GM23338 (cell line): ENCODE data around the gene NTM.

ENCODE experiments used
- CTCF ChIP-seq, 2 experiments: fragments of 200-600 bp in 1 of 2; sonication (generic) in 1 of 2; conservative IDR thresholded peaks; 2 replicates each; pipeline versions ENCODE4 v1.5.1 to v1.6.1; 2016 to 2017; ENCODE audit warnings: antibody characterized with exemption in 2 of 2, low read depth in 2 of 2, mild to moderate bottlenecking in 2 of 2, moderate library complexity in 1 of 2
- EZH2 ChIP-seq: fragments of 200-600 bp; sonication (generic); IDR thresholded peaks from one replicate; pipeline ENCODE4 v1.8.0; 2017; ENCODE audit warnings: antibody characterized with exemption, mild to moderate bottlenecking, low read depth; ENCODE audit not compliant: unreplicated experiment
- EZH2phosphoT487 ChIP-seq: fragments of 200-600 bp; sonication (generic); IDR thresholded peaks from one replicate; pipeline ENCODE4 v1.8.1; 2018; ENCODE audit warnings: antibody characterized with exemption; ENCODE audit not compliant: unreplicated experiment

- TF ChIP-seq CTCF (conservative IDR thresholded peaks at IDR 0.05; ENCODE audit: low read depth in 2 of 2) = peak; percentile 24 to 34; a peak in 3 of 4 replicates
- no peak for TF ChIP-seq EZH2
- no peak for TF ChIP-seq EZH2phosphoT487
Measured at GRCh38 chr11:132184079-132184478, 813.7 kb downstream of the NTM start.
